CD14-positive monocyte (primary cell): Measurements from ENCODE around the gene TBC1D22A. TPM values are rescaled to one million over a fixed set of nuclear protein-coding genes. Genes with fewer than 3 reads are reported as not detected.

Experiments
- DNase-seq, 3 donors: peaks; one replicate each; pipeline ENCODE4 v3.0.0-alpha.2; 2011 to 2022
- H2AFZ ChIP-seq: 2 replicates; pipeline ENCODE4 v1.6.0; 2012; ENCODE audit warnings: mild to moderate bottlenecking, low read depth, low read length, inconsistent platforms; ENCODE audit not compliant: insufficient read depth, poor library complexity, severe bottlenecking
- H3K27ac ChIP-seq, 2 donors: 1 replicate in 1 of 2; 2 replicates in 1 of 2; pipeline ENCODE4 v1.5.1; 2012 to 2013; ENCODE audit warnings: low read length in 2 of 2, control low read depth in 1 of 2, inconsistent platforms in 1 of 2, low read depth in 1 of 2, mild to moderate bottlenecking in 1 of 2
- H3K27me3 ChIP-seq, 2 donors: one replicate each; pipeline versions ENCODE4 v1.6.0 to v1.6.1; 2011 to 2013; ENCODE audit warnings: low read length in 2 of 2; ENCODE audit not compliant: control insufficient read depth in 2 of 2, insufficient read depth in 2 of 2
- H3K36me3 ChIP-seq, 2 donors: replicated peaks in 1 of 2; 1 replicate in 1 of 2; 2 replicates in 1 of 2; pipeline versions ENCODE4 v1.5.1 to v1.6.1; 2012 to 2013; ENCODE audit warnings: low read length in 2 of 2, control low read depth in 1 of 2, inconsistent platforms in 1 of 2, mild to moderate bottlenecking in 1 of 2; ENCODE audit not compliant: insufficient read depth in 2 of 2, control insufficient read depth in 1 of 2
- H3K4me1 ChIP-seq, 2 donors: 1 replicate in 1 of 2; 2 replicates in 1 of 2; pipeline versions ENCODE4 v1.5.1 to v1.6.1; 2012 to 2013; ENCODE audit warnings: low read length in 2 of 2, control low read depth in 1 of 2, inconsistent platforms in 1 of 2, mild to moderate bottlenecking in 1 of 2, moderate library complexity in 1 of 2; ENCODE audit not compliant: insufficient read depth in 2 of 2, control insufficient read depth in 1 of 2
- H3K4me2 ChIP-seq: replicated peaks from 2 replicates; pipeline ENCODE3; 2012; ENCODE audit warnings: low read length, moderate library complexity, mild to moderate bottlenecking; ENCODE audit not compliant: poor library complexity, severe bottlenecking; ENCODE audit errors: extremely low read depth
- H3K4me3 ChIP-seq, 3 experiments: fragments of 200-600 bp in 1 of 3; sonication (generic) in 1 of 3; replicated peaks in 1 of 3; 1 replicate in 2 of 3; 2 replicates in 1 of 3; pipeline ENCODE4 v1.5.1; 2011 to 2013; ENCODE audit warnings: low read length in 3 of 3, mild to moderate bottlenecking in 3 of 3, control low read depth in 2 of 3, low read depth in 2 of 3, inconsistent platforms in 1 of 3, moderate library complexity in 1 of 3
- H3K79me2 ChIP-seq: 2 replicates; pipeline ENCODE4 v1.6.0; 2012; ENCODE audit warnings: mild to moderate bottlenecking, control low read depth, inconsistent platforms, low read length, moderate library complexity; ENCODE audit not compliant: insufficient read depth
- H3K9ac ChIP-seq: 2 replicates; pipeline ENCODE4 v1.6.0; 2017; ENCODE audit warnings: low read length, mild to moderate bottlenecking; ENCODE audit not compliant: insufficient read depth, poor library complexity, severe bottlenecking
- H3K9me3 ChIP-seq, 2 donors: replicated peaks in 1 of 2; 1 replicate in 1 of 2; 2 replicates in 1 of 2; pipeline versions ENCODE4 v1.5.1 to v1.6.1; 2012 to 2013; ENCODE audit warnings: low read length in 2 of 2, control low read depth in 1 of 2; ENCODE audit not compliant: control insufficient read depth in 1 of 2, insufficient read depth in 1 of 2
- H4K20me1 ChIP-seq: 2 replicates; pipeline ENCODE4 v1.6.0; 2012; ENCODE audit warnings: mild to moderate bottlenecking, low read length, control low read depth, moderate library complexity; ENCODE audit not compliant: insufficient read depth
- H3K27ac Mint-ChIP-seq, 7 donors: one replicate each; pipeline ENCODE4 v1.8.0; 2020; ENCODE audit warnings: mild to moderate bottlenecking in 7 of 7, mixed read lengths in 7 of 7, moderate library complexity in 6 of 7, inconsistent platforms in 2 of 7
- H3K27me3 Mint-ChIP-seq, 3 donors: one replicate each; pipeline ENCODE4 v1.8.0; 2021 to 2022; ENCODE audit warnings: low read depth in 3 of 3, mild to moderate bottlenecking in 3 of 3, mixed read lengths in 3 of 3, moderate library complexity in 3 of 3, inconsistent platforms in 1 of 3
- H3K36me3 Mint-ChIP-seq, 2 donors: one replicate each; pipeline ENCODE4 v1.8.0; 2020; ENCODE audit warnings: mixed read lengths in 2 of 2, inconsistent platforms in 1 of 2, mild to moderate bottlenecking in 1 of 2
- H3K4me1 Mint-ChIP-seq: one replicate; pipeline ENCODE4 v1.8.0; 2020; ENCODE audit warnings: mild to moderate bottlenecking, mixed read lengths
- H3K4me3 Mint-ChIP-seq, 2 donors: one replicate each; pipeline ENCODE4 v1.8.0; 2020; ENCODE audit warnings: mild to moderate bottlenecking in 2 of 2, mixed read lengths in 2 of 2, moderate library complexity in 1 of 2
- H3K9me3 Mint-ChIP-seq, 7 donors: one replicate each; pipeline ENCODE4 v1.8.0; 2020 to 2022; ENCODE audit warnings: mixed read lengths in 7 of 7, mild to moderate bottlenecking in 6 of 7, moderate library complexity in 6 of 7, inconsistent platforms in 2 of 7
- CTCF ChIP-seq: fragments of 200-600 bp; IDR thresholded peaks from one replicate; pipeline ENCODE4 v1.8.0; 2022; ENCODE audit warnings: antibody characterized with exemption, mild to moderate bottlenecking
- WGBS: methylation state at CpG from one replicate; pipeline ENCODE4 v1.1.5; 2013; ENCODE audit warnings: missing lambda C conversion rate; ENCODE audit not compliant: insufficient coverage; 5-methylcytosine and 5-hydroxymethylcytosine counted together
- intact Hi-C, 2 donors: fragments of 100-400 bp; cut with micrococcal nuclease; formaldehyde crosslinking; loops; one replicate each; pipeline versions ENCODE4 v1.15.0 to v1.15.1; 2023
- polyA plus RNA-seq, 3 donors: library from polyadenylated mRNA; depleted of rRNA in 1 of 3; unstranded in 2 of 3; stranded (reverse) in 1 of 3; fragments of 300-500 nt in 2 of 3; fragments of >200 nt in 1 of 3; fragmentation: Illumina TruSeq in 2 of 3; gene quantifications; 1 replicate in 2 of 3; 2 replicates in 1 of 3; pipeline ENCODE4 v1.2.3, GENCODE V29; 2012 to 2021

TBC1D22A gene
- polyA plus RNA-seq, 3 donors: 25.9 to 36.2 (median 29.5) TPM

DNA sequence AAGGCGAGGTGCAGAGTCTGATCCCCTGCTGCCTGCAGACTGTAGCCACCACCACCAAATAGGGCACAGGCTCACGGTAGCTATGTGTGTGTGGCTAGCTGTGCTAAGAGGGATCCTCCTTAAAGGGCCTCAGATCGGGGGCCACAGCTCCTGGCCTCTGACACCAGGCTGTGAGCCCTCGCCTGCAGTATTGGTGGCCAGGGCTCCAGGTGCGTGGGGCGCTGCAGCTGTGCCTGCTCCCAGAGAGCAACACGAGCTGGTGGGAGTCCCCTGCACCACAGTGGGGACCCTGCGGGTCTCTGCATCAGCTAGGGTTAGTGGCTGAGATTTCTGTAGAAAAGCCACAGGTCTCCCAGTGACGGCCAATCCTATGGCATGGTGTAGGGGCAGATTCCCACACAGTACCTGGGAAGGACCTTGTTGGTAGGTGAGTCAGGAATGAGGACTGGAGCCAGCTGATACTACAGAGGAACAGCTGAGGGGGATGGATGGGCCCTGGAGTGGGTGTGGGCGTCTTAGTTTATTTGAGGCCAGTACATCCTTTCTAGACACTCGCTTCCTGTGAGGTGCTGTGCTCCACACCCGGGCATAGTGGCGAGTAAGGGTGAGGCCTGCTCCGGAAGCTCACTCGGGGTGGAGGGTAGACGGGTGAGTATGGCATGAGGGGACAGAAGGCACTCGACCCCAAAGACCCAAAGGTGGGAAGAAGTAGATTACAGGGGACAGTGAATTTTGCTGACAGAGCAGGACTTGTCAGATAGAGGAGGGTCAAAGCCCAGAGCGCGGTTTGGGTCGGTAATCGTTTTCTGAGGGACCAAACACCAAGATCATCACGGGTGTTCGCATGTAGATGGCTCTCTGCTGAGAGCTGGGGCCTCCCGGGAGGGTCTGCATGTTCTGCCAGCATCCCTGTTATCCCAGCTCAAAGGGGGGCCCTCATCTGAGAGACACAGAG lies 212.5 kb downstream of the TBC1D22A start:
- intact Hi-C loops: no loop called here

More for the DNA sequence above, 212.5 kb downstream of the TBC1D22A start:
- DNase-seq: no peak
- Histone ChIP-seq H2AFZ (no peak overlapping the region), H3K4me3 (no peak overlapping the region), H3K4me2 (no peak overlapping the region), H3K79me2 (no peaks in the 10 kb centered on the region), H3K4me1 (peaks cover 0 to 4% of the 10 kb centered on the region in 2 donors), H3K9ac (no peak overlapping the region), H3K27ac (no peak overlapping the region), H3K27me3 (no peaks in the 10 kb centered on the region), H3K9me3 (peaks cover 8 to 13% of the 10 kb centered on the region in 2 donors), H4K20me1 (peaks cover 51% of the 10 kb centered on the region), H3K36me3 (peaks cover 48 to 79% of the 10 kb centered on the region in 2 donors)
- Mint-ChIP-seq H3K4me1 (peaks cover 13% of the 10 kb centered on the region), H3K4me3 (no peak overlapping the region), H3K27me3 (peaks cover 0 to 1% (median 0%) of the 10 kb centered on the region in 3 donors), H3K36me3 (peaks cover 61 to 73% of the 10 kb centered on the region in 2 donors), H3K27ac (peak overlapping the region in 3 of 7 donors; percentile 30 to 84 (median 60)), H3K9me3 (peaks cover 10 to 25% (median 18%) of the 10 kb centered on the region in 7 donors)
- 99% methylated on average over 22 of the region's 24 CpGs for WGBS
- TF ChIP-seq CTCF: no peak
